ENCODE results near the gene SLC35C1. TPM values are rescaled to one million over a fixed set of nuclear protein-coding genes. Genes with fewer than 3 reads are reported as not detected.

The SLC35C1 gene
- total and polyA plus RNA-seq, 2 experiments from 2014 or later, result 6.8 to 11.0 TPM

- Histone ChIP-seq H4K20me1 (replicated peaks; ENCODE audit: insufficient read depth) (no peaks in the 10 kb centered on the region), H3F3A (replicated peaks; ENCODE audit: low read depth) (no peaks in the 10 kb centered on the region), H3K27ac (ENCODE audit: low read depth) (no peak overlapping the region), H3K36me3 (ENCODE audit: insufficient read depth) (no peaks in the 10 kb centered on the region), H3K4me1 (ENCODE audit: insufficient read depth) (no peaks in the 10 kb centered on the region), H3K9me2 (ENCODE audit: insufficient read depth) (no peaks in the 10 kb centered on the region), H2AFZ (peak overlapping the region; percentile 66; the same call in 1 of the 2 replicates), H3K4me2 (no peak overlapping the region), H3K4me3 (no peak overlapping the region), H3K27me3 (ENCODE audit: insufficient read depth) (no peaks in the 10 kb centered on the region), H3K79me2 (replicated peaks; ENCODE audit: insufficient read depth) (no peaks in the 10 kb centered on the region)
- DNase-seq (ENCODE audit: low spot score) (peak; percentile 21), ATAC-seq (no peak; the same call in 2 of the 3 replicates)
- TF ChIP-seq ZNF114 (CRISPR knock-in tag; IDR thresholded peaks at IDR 0.05), result no peak
- TF ChIP-seq STAT1 (IDR thresholded peaks at IDR 0.05; ENCODE audit: unreplicated experiment), result no peak
- no peak for TF ChIP-seq CREB1 (CRISPR knock-in tag; IDR thresholded peaks at IDR 0.05; ENCODE audit: low read depth)
- TF ChIP-seq, protein P1, sequence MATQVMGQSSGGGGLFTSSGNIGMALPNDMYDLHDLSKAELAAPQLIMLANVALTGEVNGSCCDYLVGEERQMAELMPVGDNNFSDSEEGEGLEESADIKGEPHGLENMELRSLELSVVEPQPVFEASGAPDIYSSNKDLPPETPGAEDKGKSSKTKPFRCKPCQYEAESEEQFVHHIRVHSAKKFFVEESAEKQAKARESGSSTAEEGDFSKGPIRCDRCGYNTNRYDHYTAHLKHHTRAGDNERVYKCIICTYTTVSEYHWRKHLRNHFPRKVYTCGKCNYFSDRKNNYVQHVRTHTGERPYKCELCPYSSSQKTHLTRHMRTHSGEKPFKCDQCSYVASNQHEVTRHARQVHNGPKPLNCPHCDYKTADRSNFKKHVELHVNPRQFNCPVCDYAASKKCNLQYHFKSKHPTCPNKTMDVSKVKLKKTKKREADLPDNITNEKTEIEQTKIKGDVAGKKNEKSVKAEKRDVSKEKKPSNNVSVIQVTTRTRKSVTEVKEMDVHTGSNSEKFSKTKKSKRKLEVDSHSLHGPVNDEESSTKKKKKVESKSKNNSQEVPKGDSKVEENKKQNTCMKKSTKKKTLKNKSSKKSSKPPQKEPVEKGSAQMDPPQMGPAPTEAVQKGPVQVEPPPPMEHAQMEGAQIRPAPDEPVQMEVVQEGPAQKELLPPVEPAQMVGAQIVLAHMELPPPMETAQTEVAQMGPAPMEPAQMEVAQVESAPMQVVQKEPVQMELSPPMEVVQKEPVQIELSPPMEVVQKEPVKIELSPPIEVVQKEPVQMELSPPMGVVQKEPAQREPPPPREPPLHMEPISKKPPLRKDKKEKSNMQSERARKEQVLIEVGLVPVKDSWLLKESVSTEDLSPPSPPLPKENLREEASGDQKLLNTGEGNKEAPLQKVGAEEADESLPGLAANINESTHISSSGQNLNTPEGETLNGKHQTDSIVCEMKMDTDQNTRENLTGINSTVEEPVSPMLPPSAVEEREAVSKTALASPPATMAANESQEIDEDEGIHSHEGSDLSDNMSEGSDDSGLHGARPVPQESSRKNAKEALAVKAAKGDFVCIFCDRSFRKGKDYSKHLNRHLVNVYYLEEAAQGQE (IDR thresholded peaks at IDR 0.05; ENCODE audit: unreplicated experiment), result no peak
- TF ChIP-seq NANOG (IDR thresholded peaks at IDR 0.05; ENCODE audit: borderline replicate concordance), result no peak
- no peak for TF ChIP-seq POLR2AphosphoS5 (IDR thresholded peaks at IDR 0.05; ENCODE audit: low read depth)
- no peak for TF ChIP-seq CTCF (conservative IDR thresholded peaks at IDR 0.05; ENCODE audit: low read depth in 2 of 2)
- no peak for TF ChIP-seq EZH2 (IDR thresholded peaks at IDR 0.05; ENCODE audit: low read depth, unreplicated experiment)
- TF ChIP-seq EZH2phosphoT487 (IDR thresholded peaks at IDR 0.05; ENCODE audit: unreplicated experiment), result no peak
- TF ChIP-seq ZNF331 (CRISPR knock-in tag; IDR thresholded peaks at IDR 0.05; ENCODE audit: low read depth), result no peak
- TF ChIP-seq, protein P2, sequence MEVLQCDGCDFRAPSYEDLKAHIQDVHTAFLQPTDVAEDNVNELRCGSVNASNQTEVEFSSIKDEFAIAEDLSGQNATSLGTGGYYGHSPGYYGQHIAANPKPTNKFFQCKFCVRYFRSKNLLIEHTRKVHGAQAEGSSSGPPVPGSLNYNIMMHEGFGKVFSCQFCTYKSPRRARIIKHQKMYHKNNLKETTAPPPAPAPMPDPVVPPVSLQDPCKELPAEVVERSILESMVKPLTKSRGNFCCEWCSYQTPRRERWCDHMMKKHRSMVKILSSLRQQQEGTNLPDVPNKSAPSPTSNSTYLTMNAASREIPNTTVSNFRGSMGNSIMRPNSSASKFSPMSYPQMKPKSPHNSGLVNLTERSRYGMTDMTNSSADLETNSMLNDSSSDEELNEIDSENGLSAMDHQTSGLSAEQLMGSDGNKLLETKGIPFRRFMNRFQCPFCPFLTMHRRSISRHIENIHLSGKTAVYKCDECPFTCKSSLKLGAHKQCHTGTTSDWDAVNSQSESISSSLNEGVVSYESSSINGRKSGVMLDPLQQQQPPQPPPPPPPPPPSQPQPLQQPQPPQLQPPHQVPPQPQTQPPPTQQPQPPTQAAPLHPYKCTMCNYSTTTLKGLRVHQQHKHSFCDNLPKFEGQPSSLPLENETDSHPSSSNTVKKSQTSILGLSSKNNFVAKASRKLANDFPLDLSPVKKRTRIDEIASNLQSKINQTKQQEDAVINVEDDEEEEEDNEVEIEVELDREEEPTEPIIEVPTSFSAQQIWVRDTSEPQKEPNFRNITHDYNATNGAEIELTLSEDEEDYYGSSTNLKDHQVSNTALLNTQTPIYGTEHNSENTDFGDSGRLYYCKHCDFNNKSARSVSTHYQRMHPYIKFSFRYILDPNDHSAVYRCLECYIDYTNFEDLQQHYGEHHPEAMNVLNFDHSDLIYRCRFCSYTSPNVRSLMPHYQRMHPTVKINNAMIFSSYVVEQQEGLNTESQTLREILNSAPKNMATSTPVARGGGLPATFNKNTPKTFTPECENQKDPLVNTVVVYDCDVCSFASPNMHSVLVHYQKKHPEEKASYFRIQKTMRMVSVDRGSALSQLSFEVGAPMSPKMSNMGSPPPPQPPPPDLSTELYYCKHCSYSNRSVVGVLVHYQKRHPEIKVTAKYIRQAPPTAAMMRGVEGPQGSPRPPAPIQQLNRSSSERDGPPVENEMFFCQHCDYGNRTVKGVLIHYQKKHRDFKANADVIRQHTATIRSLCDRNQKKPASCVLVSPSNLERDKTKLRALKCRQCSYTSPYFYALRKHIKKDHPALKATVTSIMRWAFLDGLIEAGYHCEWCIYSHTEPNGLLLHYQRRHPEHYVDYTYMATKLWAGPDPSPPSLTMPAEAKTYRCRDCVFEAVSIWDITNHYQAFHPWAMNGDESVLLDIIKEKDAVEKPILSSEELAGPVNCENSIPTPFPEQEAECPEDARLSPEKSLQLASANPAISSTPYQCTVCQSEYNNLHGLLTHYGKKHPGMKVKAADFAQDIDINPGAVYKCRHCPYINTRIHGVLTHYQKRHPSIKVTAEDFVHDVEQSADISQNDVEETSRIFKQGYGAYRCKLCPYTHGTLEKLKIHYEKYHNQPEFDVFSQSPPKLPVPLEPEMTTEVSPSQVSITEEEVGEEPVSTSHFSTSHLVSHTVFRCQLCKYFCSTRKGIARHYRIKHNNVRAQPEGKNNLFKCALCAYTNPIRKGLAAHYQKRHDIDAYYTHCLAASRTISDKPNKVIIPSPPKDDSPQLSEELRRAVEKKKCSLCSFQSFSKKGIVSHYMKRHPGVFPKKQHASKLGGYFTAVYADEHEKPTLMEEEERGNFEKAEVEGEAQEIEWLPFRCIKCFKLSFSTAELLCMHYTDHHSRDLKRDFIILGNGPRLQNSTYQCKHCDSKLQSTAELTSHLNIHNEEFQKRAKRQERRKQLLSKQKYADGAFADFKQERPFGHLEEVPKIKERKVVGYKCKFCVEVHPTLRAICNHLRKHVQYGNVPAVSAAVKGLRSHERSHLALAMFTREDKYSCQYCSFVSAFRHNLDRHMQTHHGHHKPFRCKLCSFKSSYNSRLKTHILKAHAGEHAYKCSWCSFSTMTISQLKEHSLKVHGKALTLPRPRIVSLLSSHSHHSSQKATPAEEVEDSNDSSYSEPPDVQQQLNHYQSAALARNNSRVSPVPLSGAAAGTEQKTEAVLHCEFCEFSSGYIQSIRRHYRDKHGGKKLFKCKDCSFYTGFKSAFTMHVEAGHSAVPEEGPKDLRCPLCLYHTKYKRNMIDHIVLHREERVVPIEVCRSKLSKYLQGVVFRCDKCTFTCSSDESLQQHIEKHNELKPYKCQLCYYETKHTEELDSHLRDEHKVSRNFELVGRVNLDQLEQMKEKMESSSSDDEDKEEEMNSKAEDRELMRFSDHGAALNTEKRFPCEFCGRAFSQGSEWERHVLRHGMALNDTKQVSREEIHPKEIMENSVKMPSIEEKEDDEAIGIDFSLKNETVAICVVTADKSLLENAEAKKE (CRISPR knock-in tag; IDR thresholded peaks at IDR 0.05), result no peak
- Mint-ChIP-seq H3K27me3 (ENCODE audit: insufficient read depth, low read depth, poor library complexity) (peaks cover 3% of the 10 kb centered on the region), H3K4me1 (peaks cover 8% of the 10 kb centered on the region; the same call in 2 of the 3 replicates), H3K9me3 (no peaks in the 10 kb centered on the region), H3K4me3 (no peak overlapping the region), H3K36me3 (ENCODE audit: low read depth) (no peaks in the 10 kb centered on the region; the same call in 2 of the 3 replicates), H3K27ac (no peak overlapping the region)
Measured at GRCh38 chr11:45832811-45833441, 28.0 kb downstream of the SLC35C1 start.
